Measurements from ENCODE around the gene ZC3H18.

Gene ZC3H18

GRCh38 chr16:88541831-88542616 is 28.2 kb upstream of the ZC3H18 start:
- H3K9me3 Mint-ChIP-seq: peaks cover 43% of the 10 kb centered on the region
- H3K27ac Mint-ChIP-seq: no peak overlapping the region
- TF ChIP-seq CTCF (IDR thresholded peaks at IDR 0.05): no peak
- H3K36me3 Mint-ChIP-seq (ENCODE audit: low read depth): peaks cover 7% of the 10 kb centered on the region
- DNase-seq: no peak
- peaks cover 64% of the 10 kb centered on the region for H3K27me3 Mint-ChIP-seq (ENCODE audit: low read depth, poor library complexity)
- no peak overlapping the region for H3K4me3 Mint-ChIP-seq
- H3K4me1 Mint-ChIP-seq: peaks cover 6% of the 10 kb centered on the region

- DNase-seq: no peak
- peaks cover 64% of the 10 kb centered on the region for H3K27me3 Mint-ChIP-seq (ENCODE audit: low read depth, poor library complexity)
- H3K36me3 Mint-ChIP-seq (ENCODE audit: low read depth): peaks cover 7% of the 10 kb centered on the region
- H3K27ac Mint-ChIP-seq: no peak overlapping the region
- peaks cover 5% of the 10 kb centered on the region for H3K4me1 Mint-ChIP-seq
- no peak for TF ChIP-seq CTCF (IDR thresholded peaks at IDR 0.05)
- H3K4me3 Mint-ChIP-seq: no peak overlapping the region
- H3K9me3 Mint-ChIP-seq: peaks cover 43% of the 10 kb centered on the region
Measured at GRCh38 chr16:88543230-88543813, 26.9 kb upstream of the ZC3H18 start.

GRCh38 chr16:88545781-88546180 is 24.4 kb upstream of the ZC3H18 start:
- Mint-ChIP-seq H3K9me3 (peaks cover 43% of the 10 kb centered on the region), H3K36me3 (ENCODE audit: low read depth) (peaks cover 7% of the 10 kb centered on the region), H3K4me1 (peaks cover 14% of the 10 kb centered on the region), H3K27me3 (ENCODE audit: low read depth, poor library complexity) (peaks cover 71% of the 10 kb centered on the region), H3K27ac (no peak overlapping the region), H3K4me3 (no peak overlapping the region)
- TF ChIP-seq CTCF (IDR thresholded peaks at IDR 0.05): no peak
- no peak for DNase-seq

- no peak overlapping the region for H3K4me3 Mint-ChIP-seq
- H3K9me3 Mint-ChIP-seq: peaks cover 27% of the 10 kb centered on the region
- DNase-seq: no peak
- H3K36me3 Mint-ChIP-seq (ENCODE audit: low read depth): peaks cover 5% of the 10 kb centered on the region
- H3K27ac Mint-ChIP-seq: no peak overlapping the region
- peaks cover 70% of the 10 kb centered on the region for H3K27me3 Mint-ChIP-seq (ENCODE audit: low read depth, poor library complexity)
- peaks cover 32% of the 10 kb centered on the region for H3K4me1 Mint-ChIP-seq
- TF ChIP-seq CTCF (IDR thresholded peaks at IDR 0.05): no peak
Measured at GRCh38 chr16:88548131-88548874, 21.9 kb upstream of the ZC3H18 start.

GRCh38 chr16:88548985-88549384 is 21.2 kb upstream of the ZC3H18 start:
- no peak for DNase-seq
- no peak for TF ChIP-seq CTCF (IDR thresholded peaks at IDR 0.05)
- Mint-ChIP-seq H3K36me3 (ENCODE audit: low read depth) (no peaks in the 10 kb centered on the region), H3K4me1 (peaks cover 39% of the 10 kb centered on the region), H3K9me3 (peaks cover 20% of the 10 kb centered on the region), H3K27me3 (ENCODE audit: low read depth, poor library complexity) (peaks cover 63% of the 10 kb centered on the region), H3K4me3 (no peak overlapping the region), H3K27ac (no peak overlapping the region)

All from nephron progenitor cell (in vitro differentiated cells).